Measurements from ENCODE around the gene DDRGK1. TPM values are rescaled to one million over a fixed set of nuclear protein-coding genes. Genes with fewer than 3 reads are reported as not detected.

DDRGK1 gene
- total and polyA plus RNA-seq, 2 experiments from 2014 or later, result 92.9 to 154 TPM

DNA sequence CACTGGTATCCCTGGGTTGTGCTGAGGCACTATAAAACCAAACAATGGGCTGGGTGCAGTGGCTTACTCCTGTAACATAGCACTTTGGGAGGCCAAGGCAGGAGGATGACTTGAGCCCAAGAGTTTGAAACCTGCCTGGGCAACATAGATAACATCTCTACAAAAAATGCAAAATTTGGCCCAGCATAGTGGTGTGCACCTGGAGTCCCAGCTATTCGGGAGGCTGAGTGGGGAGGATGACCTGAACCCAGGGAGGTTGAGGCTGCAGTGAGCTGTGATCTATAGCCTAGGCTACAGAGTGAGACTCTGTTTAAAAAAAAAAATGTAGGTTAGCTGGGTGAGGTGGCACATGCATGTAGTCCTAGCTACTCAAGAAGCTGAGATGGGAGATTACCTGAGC is 42.2 kb upstream of the DDRGK1 start:
- H3K79me2 ChIP-seq, result no peaks in the 10 kb centered on the region
- peaks cover 8% of the 10 kb centered on the region for H3K4me1 ChIP-seq (ENCODE audit: insufficient read depth)
- H2AFZ ChIP-seq, result no peak overlapping the region
- H3K4me3 ChIP-seq, result no peak overlapping the region
- no peak for DNase-seq (ENCODE audit: low spot score)
- H3K9me2 ChIP-seq (replicated peaks; ENCODE audit: insufficient read depth), result no peaks in the 10 kb centered on the region
- no peak overlapping the region for H3K27ac ChIP-seq
- 100% methylated on average over 1 of the region's 1 CpG for WGBS (ENCODE audit: low lambda C conversion rate, missing lambda C conversion rate)
- peaks cover 34% of the 10 kb centered on the region for H3K27me3 ChIP-seq
- no peaks in the 10 kb centered on the region for H4K20me1 ChIP-seq (ENCODE audit: insufficient read depth, poor library complexity, severe bottlenecking)
- no peaks in the 10 kb centered on the region for H3K36me3 ChIP-seq (replicated peaks; ENCODE audit: insufficient read depth, low read depth)
- H3K4me2 ChIP-seq, result no peak overlapping the region
- no peak for TF ChIP-seq EZH2 (IDR thresholded peaks at IDR 0.05; ENCODE audit: borderline replicate concordance)
- TF ChIP-seq, protein P1, sequence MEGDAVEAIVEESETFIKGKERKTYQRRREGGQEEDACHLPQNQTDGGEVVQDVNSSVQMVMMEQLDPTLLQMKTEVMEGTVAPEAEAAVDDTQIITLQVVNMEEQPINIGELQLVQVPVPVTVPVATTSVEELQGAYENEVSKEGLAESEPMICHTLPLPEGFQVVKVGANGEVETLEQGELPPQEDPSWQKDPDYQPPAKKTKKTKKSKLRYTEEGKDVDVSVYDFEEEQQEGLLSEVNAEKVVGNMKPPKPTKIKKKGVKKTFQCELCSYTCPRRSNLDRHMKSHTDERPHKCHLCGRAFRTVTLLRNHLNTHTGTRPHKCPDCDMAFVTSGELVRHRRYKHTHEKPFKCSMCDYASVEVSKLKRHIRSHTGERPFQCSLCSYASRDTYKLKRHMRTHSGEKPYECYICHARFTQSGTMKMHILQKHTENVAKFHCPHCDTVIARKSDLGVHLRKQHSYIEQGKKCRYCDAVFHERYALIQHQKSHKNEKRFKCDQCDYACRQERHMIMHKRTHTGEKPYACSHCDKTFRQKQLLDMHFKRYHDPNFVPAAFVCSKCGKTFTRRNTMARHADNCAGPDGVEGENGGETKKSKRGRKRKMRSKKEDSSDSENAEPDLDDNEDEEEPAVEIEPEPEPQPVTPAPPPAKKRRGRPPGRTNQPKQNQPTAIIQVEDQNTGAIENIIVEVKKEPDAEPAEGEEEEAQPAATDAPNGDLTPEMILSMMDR (IDR thresholded peaks at IDR 0.05; ENCODE audit: poor library complexity), result no peak
- TF ChIP-seq EZH2phosphoT487 (IDR thresholded peaks at IDR 0.05; ENCODE audit: low read depth, severe bottlenecking, unreplicated experiment), result no peak
- no peaks in the 10 kb centered on the region for H3K9me3 ChIP-seq (ENCODE audit: low read depth)

DNA sequence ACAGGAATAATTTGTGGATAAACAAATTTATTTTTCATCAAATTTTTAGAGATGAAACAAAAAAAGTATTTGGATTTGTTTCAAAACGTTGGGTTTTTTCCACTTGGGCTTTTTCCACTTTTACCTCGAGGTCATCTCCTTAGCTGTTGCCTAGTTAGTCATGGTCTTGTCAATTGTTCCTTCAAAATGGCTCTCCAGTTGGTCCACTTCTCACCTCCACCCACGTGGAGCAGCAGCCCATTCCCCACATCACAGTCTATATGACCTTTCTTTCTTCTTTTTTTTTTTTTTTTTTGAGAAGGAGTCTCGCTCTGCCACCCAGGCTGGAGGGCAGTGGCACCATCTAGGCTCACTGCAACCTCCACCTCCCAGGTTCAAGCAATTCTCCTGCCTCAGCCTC is 41.2 kb upstream of the DDRGK1 start:
- peaks cover 8% of the 10 kb centered on the region for H3K4me1 ChIP-seq (ENCODE audit: insufficient read depth)
- 72% methylated on average over 3 of the region's 4 CpGs for WGBS (ENCODE audit: low lambda C conversion rate, missing lambda C conversion rate)
- no peak overlapping the region for H3K4me3 ChIP-seq
- H2AFZ ChIP-seq, result no peak overlapping the region
- no peaks in the 10 kb centered on the region for H4K20me1 ChIP-seq (ENCODE audit: insufficient read depth, poor library complexity, severe bottlenecking)
- H3K9me3 ChIP-seq (ENCODE audit: low read depth), result no peaks in the 10 kb centered on the region
- H3K9me2 ChIP-seq (replicated peaks; ENCODE audit: insufficient read depth), result no peaks in the 10 kb centered on the region
- H3K27me3 ChIP-seq, result peaks cover 37% of the 10 kb centered on the region
- no peak for DNase-seq (ENCODE audit: low spot score)
- no peak for TF ChIP-seq EZH2 (IDR thresholded peaks at IDR 0.05; ENCODE audit: borderline replicate concordance)
- TF ChIP-seq, protein P1 (IDR thresholded peaks at IDR 0.05; ENCODE audit: poor library complexity), result no peak
- no peak for TF ChIP-seq EZH2phosphoT487 (IDR thresholded peaks at IDR 0.05; ENCODE audit: low read depth, severe bottlenecking, unreplicated experiment)
- H3K36me3 ChIP-seq (replicated peaks; ENCODE audit: insufficient read depth, low read depth), result no peaks in the 10 kb centered on the region
- no peak overlapping the region for H3K27ac ChIP-seq
- no peaks in the 10 kb centered on the region for H3K79me2 ChIP-seq
- H3K4me2 ChIP-seq, result no peak overlapping the region

DNA sequence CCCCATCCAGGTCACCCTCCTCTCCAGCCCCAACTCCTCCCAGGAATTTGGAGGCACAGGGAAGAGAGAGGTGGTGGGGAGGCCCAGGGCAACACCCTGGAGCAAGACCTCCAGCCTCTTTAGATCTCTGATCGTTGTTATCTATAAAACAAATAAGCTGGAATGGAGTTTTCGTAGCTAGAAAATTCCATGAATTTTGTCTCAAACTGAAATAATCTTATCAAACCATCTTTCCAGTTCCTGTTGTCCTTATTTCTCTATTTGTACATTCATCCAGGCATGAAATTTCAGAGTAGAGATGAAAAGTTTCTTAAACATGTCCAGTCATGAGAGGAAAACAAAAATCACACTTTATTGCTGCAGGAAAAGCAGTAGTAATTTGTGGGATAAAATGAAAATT is 40.7 kb upstream of the DDRGK1 start:
- Histone ChIP-seq H3K4me3 (no peak overlapping the region), H3K4me2 (no peak overlapping the region), H3K9me3 (ENCODE audit: low read depth) (no peaks in the 10 kb centered on the region), H4K20me1 (ENCODE audit: insufficient read depth, poor library complexity, severe bottlenecking) (no peaks in the 10 kb centered on the region), H3K9me2 (replicated peaks; ENCODE audit: insufficient read depth) (no peaks in the 10 kb centered on the region), H3K36me3 (replicated peaks; ENCODE audit: insufficient read depth, low read depth) (no peaks in the 10 kb centered on the region), H3K4me1 (ENCODE audit: insufficient read depth) (peaks cover 8% of the 10 kb centered on the region), H2AFZ (no peak overlapping the region), H3K79me2 (no peaks in the 10 kb centered on the region), H3K27ac (no peak overlapping the region), H3K27me3 (peaks cover 37% of the 10 kb centered on the region)
- TF ChIP-seq EZH2 (IDR thresholded peaks at IDR 0.05; ENCODE audit: borderline replicate concordance) (no peak), EZH2phosphoT487 (IDR thresholded peaks at IDR 0.05; ENCODE audit: low read depth, severe bottlenecking, unreplicated experiment) (no peak)
- TF ChIP-seq, protein P1 (IDR thresholded peaks at IDR 0.05; ENCODE audit: poor library complexity), result no peak
- DNase-seq (ENCODE audit: low spot score), result no peak
- 66% methylated on average over 2 of the region's 2 CpGs for WGBS (ENCODE audit: low lambda C conversion rate, missing lambda C conversion rate)

DNA sequence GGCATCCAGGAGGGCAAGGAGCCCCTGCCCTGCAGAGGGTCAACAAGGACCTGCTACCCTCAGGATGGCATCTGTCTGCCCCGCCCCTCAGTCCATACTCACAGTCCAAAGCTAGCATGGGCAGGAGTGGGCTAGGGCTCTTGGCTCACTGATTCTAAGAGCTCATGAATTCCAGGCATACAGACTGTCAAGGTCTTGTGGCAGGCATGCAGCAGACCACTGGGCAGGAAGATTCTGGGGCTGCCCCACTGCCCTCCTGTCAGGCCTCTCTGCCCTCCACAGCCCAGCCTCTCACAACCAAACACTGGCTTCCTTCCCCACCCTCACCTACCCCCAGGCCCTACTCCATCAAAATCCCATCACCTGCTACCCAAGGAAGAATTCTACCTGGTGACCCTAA is 40.1 kb upstream of the DDRGK1 start:
- no peaks in the 10 kb centered on the region for H3K9me2 ChIP-seq (replicated peaks; ENCODE audit: insufficient read depth)
- no peaks in the 10 kb centered on the region for H4K20me1 ChIP-seq (ENCODE audit: insufficient read depth, poor library complexity, severe bottlenecking)
- H3K27me3 ChIP-seq, result peaks cover 37% of the 10 kb centered on the region
- H3K4me1 ChIP-seq (ENCODE audit: insufficient read depth), result peaks cover 8% of the 10 kb centered on the region
- TF ChIP-seq EZH2 (IDR thresholded peaks at IDR 0.05; ENCODE audit: borderline replicate concordance) (no peak), EZH2phosphoT487 (IDR thresholded peaks at IDR 0.05; ENCODE audit: low read depth, severe bottlenecking, unreplicated experiment) (no peak)
- TF ChIP-seq, protein P1 (IDR thresholded peaks at IDR 0.05; ENCODE audit: poor library complexity), result no peak
- no peaks in the 10 kb centered on the region for H3K79me2 ChIP-seq
- H3K4me3 ChIP-seq, result no peak overlapping the region
- no peak overlapping the region for H2AFZ ChIP-seq
- no peaks in the 10 kb centered on the region for H3K36me3 ChIP-seq (replicated peaks; ENCODE audit: insufficient read depth, low read depth)
- DNase-seq (ENCODE audit: low spot score), result no peak
- H3K27ac ChIP-seq, result no peak overlapping the region
- no peaks in the 10 kb centered on the region for H3K9me3 ChIP-seq (ENCODE audit: low read depth)
- 88% methylated on average over 1 of the region's 1 CpG for WGBS (ENCODE audit: low lambda C conversion rate, missing lambda C conversion rate)
- no peak overlapping the region for H3K4me2 ChIP-seq
